ENCODE results near the gene ZNF276.
"Not testable (repeated sequence)": the region's sequence is repeated elsewhere in the genome, so short reads cannot be mapped to it uniquely, and the experiment has no call there.

Gene ZNF276

DNA sequence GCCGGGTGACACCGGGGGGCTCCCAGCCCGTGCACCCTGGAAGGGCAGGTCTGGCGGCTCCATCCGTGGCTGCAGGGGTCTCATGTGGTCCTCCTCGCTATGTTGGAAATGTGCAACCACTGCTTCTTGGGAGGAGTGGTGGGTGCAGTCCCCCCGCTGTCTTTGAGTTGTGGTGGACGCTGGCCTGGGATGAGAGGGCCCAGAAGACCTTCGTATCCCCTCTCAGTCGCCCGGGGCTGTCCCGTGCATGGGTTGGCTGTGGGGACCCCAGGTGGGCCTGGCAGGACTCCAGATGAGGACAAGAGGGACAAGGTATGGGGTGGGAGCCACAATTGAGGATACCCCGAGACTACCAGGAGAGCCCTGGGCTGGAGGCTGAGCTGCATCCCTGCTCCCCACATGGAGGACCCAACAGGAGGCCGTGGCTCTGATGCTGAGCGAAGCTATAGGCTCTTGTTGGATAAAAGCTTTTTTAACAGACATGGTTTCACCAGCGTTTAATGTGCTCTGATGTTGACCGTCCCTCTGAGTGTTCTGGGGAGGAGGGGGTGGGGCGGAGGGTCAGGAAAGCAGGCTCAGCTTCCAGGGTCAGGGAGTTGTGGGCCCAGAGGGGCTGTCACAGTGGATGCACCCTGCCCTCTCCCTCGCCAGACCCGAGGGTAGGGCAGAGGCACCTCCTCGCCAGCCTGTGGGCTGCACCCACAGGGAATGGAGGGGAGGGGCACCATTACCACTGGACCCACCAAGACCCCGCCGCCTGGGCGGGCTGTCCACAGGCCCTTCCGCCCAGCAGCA lies 25.3 kb upstream of the ZNF276 start:
- DNase-seq (ENCODE audit: low read depth in 2 of 2): no peak

GRCh38 chr16:89696670-89697128 lies 24.6 kb upstream of the ZNF276 start:
- no peak for DNase-seq (ENCODE audit: low read depth in 2 of 2)

- no peak for DNase-seq (ENCODE audit: low read depth in 2 of 2)
Observed at GRCh38 chr16:89697161-89697615, 24.1 kb upstream of the ZNF276 start.

- no peak for DNase-seq (ENCODE audit: low read depth in 2 of 2)
Observed at GRCh38 chr16:89697616-89698331, 23.6 kb upstream of the ZNF276 start.

DNA sequence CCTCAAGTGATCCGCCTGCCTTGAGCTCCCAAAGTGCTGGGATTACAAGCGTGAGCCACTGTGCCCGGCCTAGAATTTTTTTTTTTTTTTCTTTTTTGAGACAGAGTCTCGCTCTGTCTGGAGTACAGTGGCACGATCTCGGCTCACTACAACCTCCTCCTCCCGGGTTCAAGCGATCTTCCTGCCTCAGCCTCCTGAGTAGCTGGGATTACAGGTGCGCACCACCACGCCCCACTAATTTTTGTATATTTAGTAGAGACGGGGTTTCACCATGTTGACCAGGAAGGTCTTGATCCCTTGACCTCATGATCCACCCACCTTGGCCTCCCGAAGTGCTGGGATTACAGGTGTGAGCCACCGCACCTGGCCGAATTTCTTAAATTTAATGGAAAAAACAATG lies 22.6 kb upstream of the ZNF276 start:
- DNase-seq (ENCODE audit: low read depth in 2 of 2): not testable (repeated sequence)

GRCh38 chr16:89699629-89700099 lies 21.7 kb upstream of the ZNF276 start:
- not testable (repeated sequence) for DNase-seq (ENCODE audit: low read depth in 2 of 2)

GRCh38 chr16:89700100-89700648 lies 21.2 kb upstream of the ZNF276 start:
- DNase-seq (ENCODE audit: low read depth in 2 of 2): peak; percentile 96 to 98

GRCh38 chr16:89700649-89701424 lies 20.5 kb upstream of the ZNF276 start:
- DNase-seq (ENCODE audit: low read depth in 2 of 2): no peak

DNA sequence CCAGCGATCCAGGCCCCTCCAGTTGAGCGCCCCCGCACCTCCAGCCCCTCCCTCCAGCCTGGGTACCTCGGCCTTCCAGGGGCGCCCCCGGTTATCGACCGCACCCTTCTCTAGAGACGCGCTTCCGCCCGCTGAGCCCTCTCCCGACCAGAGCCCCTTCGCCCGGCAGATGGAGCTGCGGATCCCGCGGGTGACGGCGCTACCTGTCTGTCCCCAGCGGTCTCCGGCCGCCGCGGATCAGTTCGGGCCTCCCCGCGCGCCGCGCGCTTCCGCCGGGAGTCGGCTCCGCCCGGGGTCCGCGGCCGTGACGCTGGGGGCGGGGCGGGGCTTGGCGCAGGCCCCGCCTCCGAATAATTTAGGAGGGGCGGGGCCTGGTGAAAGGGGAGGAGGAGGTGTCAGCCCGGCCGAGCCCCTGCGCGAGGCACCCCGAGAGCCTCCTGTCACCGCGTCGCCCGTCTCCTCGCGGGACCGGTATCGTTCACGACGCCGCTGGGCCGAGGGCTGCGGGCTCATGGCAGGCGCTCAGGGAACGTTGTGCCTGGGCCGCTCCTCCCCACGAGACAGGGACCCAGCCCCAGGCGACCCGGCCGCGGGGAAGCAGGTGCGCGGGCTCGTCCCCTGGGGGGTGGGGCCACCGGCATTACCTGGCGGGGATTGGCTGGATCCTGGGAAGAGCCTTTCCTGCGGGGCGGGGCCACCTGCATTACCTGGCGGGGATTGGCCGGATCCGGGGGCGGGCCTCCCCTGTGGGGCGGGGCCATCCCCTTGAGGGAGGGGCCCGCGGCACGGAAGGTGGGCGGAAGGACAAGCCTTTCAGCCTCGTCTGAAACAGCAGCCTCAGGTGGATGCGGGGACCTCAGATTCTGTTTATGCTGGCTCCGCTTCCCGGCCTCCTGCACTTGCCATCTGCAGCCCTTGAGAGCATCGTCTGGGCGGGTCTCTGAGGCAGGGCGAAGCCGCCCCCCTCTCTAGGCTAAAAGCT lies 19.6 kb upstream of the ZNF276 start, which contains the start of gene SPATA2L:
Gene SPATA2L, minus strand, starts transcription at position 281 of the 982 bp plus-strand sequence. CDS start 473 bp downstream, outside the sequence.
- peak; percentile 95 to 96 for DNase-seq (ENCODE audit: low read depth in 2 of 2)

DNA sequence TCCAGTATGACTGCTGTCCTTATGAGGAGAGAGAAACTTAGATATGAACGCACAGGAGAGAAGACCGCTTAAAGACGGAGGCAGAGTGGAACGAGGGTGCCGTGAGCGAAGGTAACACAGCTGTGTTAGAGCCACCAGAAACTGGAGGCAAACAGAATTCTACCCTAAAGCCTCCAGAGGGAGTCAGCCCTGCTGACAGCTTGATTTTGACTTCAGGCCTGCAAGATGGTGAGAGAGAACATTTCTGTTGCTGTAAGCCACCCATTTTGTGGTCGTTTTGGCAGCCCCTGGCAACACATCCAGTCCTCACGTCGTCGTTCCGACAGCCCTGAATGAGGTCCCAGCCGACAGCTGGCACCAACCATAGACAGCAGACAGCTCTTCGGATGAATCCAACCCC lies 17.1 kb upstream of the ZNF276 start:
- no peak for DNase-seq (ENCODE audit: low read depth in 2 of 2)

- DNase-seq (ENCODE audit: low read depth in 2 of 2): no peak
Observed at GRCh38 chr16:89705006-89705405, 16.3 kb upstream of the ZNF276 start.

DNA sequence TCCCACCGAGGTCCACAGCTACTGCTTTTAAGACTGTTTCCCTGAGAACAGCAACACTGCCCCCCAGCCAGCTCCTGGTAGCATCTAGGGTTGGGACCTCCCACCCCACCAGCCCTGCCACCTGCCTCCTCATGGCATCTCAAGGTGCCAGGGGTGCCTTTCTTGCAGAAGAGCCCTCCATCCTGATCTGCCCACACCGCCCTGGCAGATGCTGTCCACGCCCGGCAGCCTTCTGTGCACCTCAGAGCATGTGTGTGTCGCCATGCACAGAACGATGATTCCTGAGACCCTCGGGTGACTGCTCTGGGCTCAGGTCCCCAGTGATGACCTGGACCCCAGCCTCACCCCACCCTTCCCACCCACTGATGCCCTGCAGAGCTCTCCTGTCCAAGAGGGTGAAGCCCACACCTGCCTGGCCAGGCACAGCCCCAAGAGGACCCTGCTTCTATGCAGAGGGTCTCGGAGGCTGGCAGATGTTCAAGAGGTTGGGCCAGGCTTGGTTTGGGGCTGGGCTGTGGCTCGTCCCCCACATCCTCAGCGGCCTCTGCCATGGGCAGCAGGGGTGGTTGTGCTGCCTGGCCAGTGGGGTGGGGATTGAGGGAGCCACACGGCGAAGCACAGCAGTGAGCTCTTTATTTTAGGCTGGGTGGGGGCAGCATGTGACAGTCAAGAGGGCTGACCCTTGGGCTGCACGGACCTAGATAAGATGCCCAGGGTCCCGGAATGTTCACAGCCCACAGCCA lies 14.6 kb upstream of the ZNF276 start:
- DNase-seq (ENCODE audit: low read depth in 2 of 2): no peak

DNA sequence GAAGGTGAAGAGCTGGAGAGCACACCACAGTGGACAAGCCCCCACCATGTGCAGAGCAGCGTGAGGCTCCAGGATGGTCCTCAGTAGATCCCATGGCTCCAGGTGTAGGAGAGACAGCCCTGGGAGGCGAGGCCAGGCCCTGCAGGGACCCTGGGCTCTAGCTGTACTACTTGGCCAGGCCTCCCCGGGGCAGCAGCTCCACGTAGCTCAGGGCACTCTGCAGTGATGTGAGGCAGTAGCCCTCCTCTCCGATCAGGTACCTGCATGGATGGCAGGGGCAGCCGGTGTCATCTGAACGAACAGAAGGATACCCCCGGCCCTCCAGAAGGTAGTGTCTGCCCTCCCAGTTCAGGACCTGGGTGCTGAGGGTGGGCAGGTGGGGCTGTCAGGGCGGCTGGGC lies 13.6 kb upstream of the ZNF276 start:
- no peak for DNase-seq (ENCODE audit: low read depth in 2 of 2)

- no peak for DNase-seq (ENCODE audit: low read depth in 2 of 2)
Observed at GRCh38 chr16:89708481-89708931, 12.8 kb upstream of the ZNF276 start.

GRCh38 chr16:89709166-89709565 lies 12.2 kb upstream of the ZNF276 start:
- no peak for DNase-seq (ENCODE audit: low read depth in 2 of 2)

DNA sequence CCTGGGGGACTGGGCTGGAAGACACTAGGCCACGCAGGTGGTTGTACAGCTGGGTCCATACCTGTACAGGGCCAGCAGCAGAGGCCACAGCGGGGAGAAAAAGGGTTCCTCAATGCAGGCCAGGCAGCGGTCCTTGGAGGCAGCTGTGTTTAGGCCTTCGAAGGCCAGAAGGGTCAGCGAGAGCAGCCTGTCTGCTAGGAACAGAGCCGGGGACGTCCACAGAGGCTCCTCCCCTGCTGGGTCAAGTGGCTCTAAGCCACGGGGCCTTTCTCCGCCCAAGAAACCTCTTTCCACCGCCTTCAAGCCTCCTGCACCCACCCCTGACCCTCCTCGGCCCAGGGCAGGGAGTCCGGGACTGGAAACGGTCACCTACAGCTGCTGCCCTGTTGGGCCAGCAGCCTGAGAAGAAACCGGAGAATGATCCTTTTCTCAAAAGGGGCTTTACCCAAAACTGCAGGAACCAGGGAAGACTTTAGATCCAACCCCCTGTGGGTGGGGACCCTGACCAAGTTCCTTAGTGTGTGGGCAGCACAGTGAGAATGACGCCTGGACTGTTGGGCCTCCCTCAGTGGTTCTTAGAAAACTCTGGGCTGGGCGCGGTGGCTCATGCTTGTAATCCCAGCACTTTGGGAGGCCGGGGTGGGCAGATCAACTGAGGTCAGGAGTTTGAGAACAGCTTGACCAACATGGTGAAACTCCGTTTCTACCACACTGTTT lies 11.5 kb upstream of the ZNF276 start:
- DNase-seq (ENCODE audit: low read depth in 2 of 2): no peak

DNA sequence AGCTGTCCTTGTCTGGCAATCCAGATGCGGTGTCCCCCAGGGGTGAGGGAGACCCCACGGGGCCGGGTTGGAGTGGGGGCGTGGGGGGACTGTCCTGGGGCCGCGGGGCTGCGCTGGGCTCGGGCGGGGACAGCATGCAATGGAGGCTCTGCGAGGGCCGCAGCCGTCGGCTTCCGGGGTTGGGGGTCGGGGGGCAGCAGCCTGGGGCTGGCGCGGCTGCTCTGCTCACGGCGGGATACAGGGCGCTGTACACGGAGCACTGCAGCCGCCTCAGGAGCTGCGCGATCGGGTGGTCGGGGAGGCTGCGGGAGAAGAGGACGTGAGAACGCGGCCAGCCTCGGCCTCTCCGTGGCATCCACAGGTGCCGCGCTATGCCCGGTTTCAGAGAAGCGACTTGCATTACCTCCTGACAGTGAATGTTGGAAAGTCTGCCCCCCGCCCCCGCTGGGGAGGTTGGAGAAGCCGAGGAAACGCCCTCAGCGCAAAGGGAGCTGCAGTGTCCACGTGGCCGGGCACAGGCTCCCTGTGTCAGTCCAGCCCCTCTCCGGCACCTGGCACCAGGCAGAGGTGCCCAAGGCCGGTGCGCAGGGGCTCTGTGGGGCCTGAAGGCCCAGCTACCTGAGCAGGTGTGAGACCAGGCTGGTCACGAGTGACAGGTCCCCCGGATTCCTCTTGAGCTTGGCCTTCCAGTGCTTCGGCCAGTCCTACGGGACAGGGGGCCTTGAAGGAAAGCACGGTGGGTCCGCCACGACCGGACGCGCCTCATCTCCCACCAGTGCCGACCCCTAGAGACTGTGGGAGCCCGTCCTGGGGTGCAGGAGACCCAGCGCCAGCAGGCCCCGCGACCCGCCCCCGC lies 10.4 kb upstream of the ZNF276 start:
- DNase-seq (ENCODE audit: low read depth in 2 of 2): no peak

Measured in stimulated activated CD8-positive, alpha-beta memory T cell treated with anti-CD3 and anti-CD28 coated beads, Interleukin-2, amount 100 ng/mL, for 48 hours (primary cell).